Activated B cell treated with CpG ODN at 0.5 μM for 24 hours (primary cell): ENCODE data around the gene KRT86. TPM values are rescaled to one million over a fixed set of nuclear protein-coding genes. Genes with fewer than 3 reads are reported as not detected.

Source experiments
- ATAC-seq: fragments of 200-7000 bp; cut with Tn5 transposase; one replicate; pipeline ENCODE4 v1.10.0; 2021; ENCODE audit warnings: low read depth, mild to moderate bottlenecking, moderate library complexity
- CTCF ChIA-PET: fragments of 350-600 bp; sonication (Branson Sonifier 250); formaldehyde crosslinking; loops from one replicate; lab custom pipeline; 2021; ENCODE audit warnings: antibody characterized with exemption; lab: Charles Lee
- POLR2A ChIA-PET: fragments of 350-600 bp; sonication (Branson Sonifier 250); formaldehyde crosslinking; loops from one replicate; lab custom pipeline; 2021; ENCODE audit warnings: antibody characterized with exemption; lab: Charles Lee
- DNase-seq: peaks from one replicate; pipeline ENCODE4 v3.0.0; 2022
- H3K27ac Mint-ChIP-seq: one replicate; pipeline ENCODE4 v1.8.0; 2020; ENCODE audit warnings: mixed read lengths
- H3K27me3 Mint-ChIP-seq: one replicate; pipeline ENCODE4 v1.8.0; 2021; ENCODE audit warnings: mixed read lengths
- H3K36me3 Mint-ChIP-seq: one replicate; pipeline ENCODE4 v1.8.0; 2021; ENCODE audit warnings: low read depth, mixed read lengths
- H3K4me1 Mint-ChIP-seq: one replicate; pipeline ENCODE4 v1.8.0; 2021; ENCODE audit warnings: mixed read lengths
- H3K4me3 Mint-ChIP-seq: one replicate; pipeline ENCODE4 v1.8.0; 2020; ENCODE audit warnings: mild to moderate bottlenecking, mixed read lengths
- H3K9me3 Mint-ChIP-seq: one replicate; pipeline ENCODE4 v1.8.0; 2020; ENCODE audit warnings: mixed read lengths
- intact Hi-C: fragments of 100-400 bp; cut with micrococcal nuclease; formaldehyde crosslinking; loops from one replicate; pipeline ENCODE4 v1.15.1; 2024
- total RNA-seq: library from RNA; stranded (reverse); gene quantifications from 2 replicates; pipeline ENCODE4 v1.2.3, GENCODE V29; 2022
- TF ChIP-seq, protein P1 (sequence below): fragments of 200-600 bp; IDR thresholded peaks from one replicate; pipeline ENCODE4 v1.8.0; 2022; ENCODE audit warnings: antibody characterized with exemption, mild to moderate bottlenecking

The KRT86 gene
- total RNA-seq, 1 donor from 2014 or later, result not detected

DNA sequence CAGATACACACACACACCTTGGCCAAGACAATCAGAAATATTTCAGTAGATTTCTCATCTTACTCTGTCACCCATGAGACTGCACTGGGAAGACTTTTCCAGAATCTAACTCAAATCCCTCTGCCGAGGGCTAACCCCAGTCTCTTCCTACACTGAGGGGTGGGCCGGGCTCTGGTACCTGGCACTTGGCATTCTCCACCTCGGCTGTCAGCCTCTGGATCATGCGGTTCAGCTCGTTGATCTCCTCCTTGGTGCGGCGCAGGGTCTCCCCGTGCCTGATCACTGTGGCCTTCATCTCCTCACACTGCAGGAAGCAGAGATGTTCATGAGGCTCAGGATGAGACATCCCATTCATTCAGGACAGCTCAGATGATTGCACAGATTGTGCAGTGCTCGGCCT is 41.8 kb downstream of the KRT86 start:
- ChIA-PET POLR2A (no interaction called here), CTCF (interaction anchor here (0.8 to 1.2 kb wide), 2 partner anchors 10 to 11 kb away, joined by 3 read pairs; no protein-coding TSS in a partner anchor)
- TF ChIP-seq, protein P1, sequence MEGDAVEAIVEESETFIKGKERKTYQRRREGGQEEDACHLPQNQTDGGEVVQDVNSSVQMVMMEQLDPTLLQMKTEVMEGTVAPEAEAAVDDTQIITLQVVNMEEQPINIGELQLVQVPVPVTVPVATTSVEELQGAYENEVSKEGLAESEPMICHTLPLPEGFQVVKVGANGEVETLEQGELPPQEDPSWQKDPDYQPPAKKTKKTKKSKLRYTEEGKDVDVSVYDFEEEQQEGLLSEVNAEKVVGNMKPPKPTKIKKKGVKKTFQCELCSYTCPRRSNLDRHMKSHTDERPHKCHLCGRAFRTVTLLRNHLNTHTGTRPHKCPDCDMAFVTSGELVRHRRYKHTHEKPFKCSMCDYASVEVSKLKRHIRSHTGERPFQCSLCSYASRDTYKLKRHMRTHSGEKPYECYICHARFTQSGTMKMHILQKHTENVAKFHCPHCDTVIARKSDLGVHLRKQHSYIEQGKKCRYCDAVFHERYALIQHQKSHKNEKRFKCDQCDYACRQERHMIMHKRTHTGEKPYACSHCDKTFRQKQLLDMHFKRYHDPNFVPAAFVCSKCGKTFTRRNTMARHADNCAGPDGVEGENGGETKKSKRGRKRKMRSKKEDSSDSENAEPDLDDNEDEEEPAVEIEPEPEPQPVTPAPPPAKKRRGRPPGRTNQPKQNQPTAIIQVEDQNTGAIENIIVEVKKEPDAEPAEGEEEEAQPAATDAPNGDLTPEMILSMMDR, result no peak
- ATAC-seq (no peak), DNase-seq (no peak)
- Mint-ChIP-seq H3K27ac (no peak overlapping the region), H3K36me3 (no peaks in the 10 kb centered on the region), H3K4me3 (no peak overlapping the region), H3K4me1 (no peaks in the 10 kb centered on the region), H3K9me3 (no peaks in the 10 kb centered on the region), H3K27me3 (peaks cover 28% of the 10 kb centered on the region)
- intact Hi-C loops, result no loop called here

DNA sequence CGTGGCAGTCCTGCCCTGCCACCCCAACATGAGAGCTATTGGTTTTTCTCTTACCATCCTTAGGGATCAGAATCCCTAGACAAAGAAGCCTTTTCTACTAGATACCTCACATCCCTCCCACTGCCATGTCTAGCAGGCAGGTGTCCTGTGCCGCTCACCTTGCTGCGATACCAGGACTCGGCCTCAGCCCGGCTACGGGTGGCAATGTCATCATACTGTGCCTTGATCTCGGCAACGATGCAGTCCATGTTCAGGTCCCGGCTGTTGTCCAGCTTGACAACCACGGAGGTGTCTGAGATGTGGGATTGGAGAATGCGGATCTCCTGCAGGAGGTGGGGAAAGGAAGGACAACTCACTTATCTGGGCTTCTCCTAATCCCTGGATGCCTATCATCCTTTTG is 42.3 kb downstream of the KRT86 start:
- POLR2A ChIA-PET, result no interaction called here

DNA sequence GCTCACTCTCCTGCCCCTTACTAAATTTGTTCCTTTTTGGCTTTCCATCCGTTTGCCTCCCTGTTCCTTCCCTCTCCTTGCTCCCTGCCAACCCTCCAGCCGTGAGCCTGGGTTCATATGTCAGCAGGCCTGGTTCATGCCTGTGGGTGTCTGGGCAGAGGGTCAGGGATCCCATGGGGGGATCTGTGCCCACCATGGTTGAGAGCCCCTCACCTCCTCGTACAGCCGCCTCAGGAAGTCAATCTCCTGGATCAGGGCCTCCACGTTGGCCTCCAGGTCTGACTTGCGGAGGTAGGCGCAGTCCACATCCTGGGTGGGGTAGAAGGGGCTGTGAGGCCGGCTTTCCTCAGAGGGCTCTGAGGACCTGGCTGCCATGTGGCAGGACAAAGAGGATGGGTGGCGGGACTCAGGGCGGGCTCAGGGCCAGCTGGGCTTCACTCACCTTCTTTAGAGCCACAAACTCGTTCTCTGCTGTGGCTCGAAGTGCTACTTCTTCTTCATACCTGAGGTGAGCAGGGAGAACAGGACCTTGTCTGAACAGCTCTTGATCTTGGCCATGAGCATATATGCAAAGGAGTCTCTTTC is 43.1 kb downstream of the KRT86 start:
- peaks cover 27% of the 10 kb centered on the region for H3K27me3 Mint-ChIP-seq
- no peaks in the 10 kb centered on the region for H3K36me3 Mint-ChIP-seq
- POLR2A ChIA-PET, result no interaction called here
- H3K4me1 Mint-ChIP-seq, result no peaks in the 10 kb centered on the region
- intact Hi-C loops, result no loop called here
- ATAC-seq (no peak), DNase-seq (no peak)
- CTCF ChIA-PET, result interaction anchor here (1.2 kb wide), 1 partner anchor 10 kb away, joined by 3 read pairs; no protein-coding TSS in a partner anchor
- H3K4me3 Mint-ChIP-seq, result no peak overlapping the region
- H3K27ac Mint-ChIP-seq, result no peak overlapping the region
- no peaks in the 10 kb centered on the region for H3K9me3 Mint-ChIP-seq
- TF ChIP-seq, protein P1, result no peak

More for the DNA sequence above, 42.3 kb downstream of the KRT86 start:
- Mint-ChIP-seq H3K4me3 (no peak overlapping the region), H3K27ac (no peak overlapping the region), H3K9me3 (no peaks in the 10 kb centered on the region), H3K4me1 (no peaks in the 10 kb centered on the region), H3K27me3 (peaks cover 27% of the 10 kb centered on the region), H3K36me3 (no peaks in the 10 kb centered on the region)
- CTCF ChIA-PET, result interaction anchor here (1.2 kb wide), 1 partner anchor 11 kb away, joined by 3 read pairs; no protein-coding TSS in a partner anchor
- intact Hi-C loops, result no loop called here
- no peak for ATAC-seq
- no peak for DNase-seq
- TF ChIP-seq, protein P1, result no peak

DNA sequence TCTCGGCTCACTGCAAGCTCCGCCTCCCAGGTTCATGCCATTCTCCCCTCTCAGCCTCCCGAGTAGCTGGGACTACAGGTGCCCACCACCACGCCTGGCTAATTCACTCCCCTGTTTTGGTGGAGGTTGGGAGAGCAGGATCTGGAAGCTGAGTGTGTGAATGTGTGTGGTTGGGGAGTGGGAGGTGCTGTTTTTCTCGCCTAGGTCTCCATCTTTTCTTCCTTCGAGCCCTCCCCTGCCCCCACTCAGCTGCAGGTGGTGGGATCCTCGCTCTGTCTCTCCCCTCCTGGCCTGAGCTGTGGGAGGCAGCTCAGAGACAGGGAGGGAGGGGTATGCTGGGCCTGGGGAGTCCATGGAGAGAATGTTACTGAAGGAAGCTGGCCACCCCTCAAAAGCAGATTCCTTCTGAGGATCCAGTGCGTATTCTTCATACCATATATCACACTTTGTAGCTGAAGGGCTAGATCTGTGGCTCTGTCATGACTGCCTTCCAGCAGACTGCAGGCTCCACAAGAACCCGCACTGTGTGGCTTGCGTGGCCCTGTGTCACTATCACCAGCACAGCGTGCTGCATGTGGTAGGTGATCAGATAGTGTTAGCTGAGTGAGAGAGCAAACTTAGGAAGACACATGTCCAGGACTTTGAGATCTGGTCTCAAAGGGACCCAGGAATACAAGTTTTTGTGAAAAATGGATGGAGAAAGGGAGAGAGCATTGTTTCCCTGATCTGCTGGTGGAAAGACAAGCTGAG is 44.0 kb downstream of the KRT86 start:
- no peak overlapping the region for H3K27ac Mint-ChIP-seq
- ATAC-seq (no peak), DNase-seq (no peak)
- ChIA-PET POLR2A (no interaction called here), CTCF (no interaction called here)
- no peaks in the 10 kb centered on the region for H3K9me3 Mint-ChIP-seq
- intact Hi-C loops, result no loop called here
- no peaks in the 10 kb centered on the region for H3K36me3 Mint-ChIP-seq
- no peaks in the 10 kb centered on the region for H3K4me1 Mint-ChIP-seq
- H3K27me3 Mint-ChIP-seq, result peaks cover 27% of the 10 kb centered on the region
- no peak overlapping the region for H3K4me3 Mint-ChIP-seq
- TF ChIP-seq, protein P1, result no peak

DNA sequence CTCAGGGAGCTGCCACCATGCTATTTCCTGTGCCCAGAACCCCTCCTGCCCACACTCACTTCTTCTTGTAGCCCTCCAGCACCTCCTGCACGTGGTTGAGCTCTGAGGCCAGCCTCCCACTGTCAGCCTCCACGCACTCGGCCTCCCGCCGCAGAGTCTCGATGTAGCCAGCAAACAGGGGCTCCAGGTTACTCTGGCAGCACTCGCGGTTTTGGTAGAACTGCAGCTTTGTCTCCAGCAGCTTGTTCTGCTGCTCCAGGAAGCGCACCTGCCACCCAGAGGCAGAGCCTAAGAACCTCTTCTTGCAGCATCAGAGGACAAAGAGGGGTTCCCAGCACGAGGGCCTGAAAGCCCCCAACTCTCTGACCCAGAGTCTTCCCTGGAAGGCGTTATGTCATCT is 44.7 kb downstream of the KRT86 start:
- POLR2A ChIA-PET, result no interaction called here
- Mint-ChIP-seq H3K4me3 (no peak overlapping the region), H3K27me3 (peaks cover 26% of the 10 kb centered on the region), H3K9me3 (no peaks in the 10 kb centered on the region), H3K27ac (no peak overlapping the region), H3K4me1 (no peaks in the 10 kb centered on the region), H3K36me3 (no peaks in the 10 kb centered on the region)
- TF ChIP-seq, protein P1, result no peak
- ATAC-seq (no peak), DNase-seq (no peak)
- CTCF ChIA-PET, result interaction anchor here (1.1 kb wide), 1 partner anchor 40 kb away, joined by 3 read pairs; no protein-coding TSS in a partner anchor
- intact Hi-C loops, result no loop called here
